NCI-H2227 (cell line): ENCODE data around the gene STXBP6.
"Not testable (repeated sequence)": the region's sequence is repeated elsewhere in the genome, so short reads cannot be mapped to it uniquely, and the experiment has no call there.

Source experiments
- DNase-seq: peaks from one replicate; lab custom pipeline; 2025; ENCODE audit not compliant: unreplicated experiment; lab: John Stamatoyannopoulos, UW

The STXBP6 gene

GRCh38 chr14:24813089-24813815, 236.7 kb downstream of the STXBP6 start:
- DNase-seq, result no peak

- no peak for DNase-seq
Observed at GRCh38 chr14:24809135-24809534, 240.8 kb downstream of the STXBP6 start.

GRCh38 chr14:24808412-24808811, 241.5 kb downstream of the STXBP6 start:
- no peak for DNase-seq

- DNase-seq, result peak; percentile 49
Observed at GRCh38 chr14:24806061-24806678, 243.8 kb downstream of the STXBP6 start.

- DNase-seq, result no peak
Observed at GRCh38 chr14:24804552-24805212, 245.3 kb downstream of the STXBP6 start.

- DNase-seq, result no peak
Observed at GRCh38 chr14:24803933-24804494, 245.9 kb downstream of the STXBP6 start.

- DNase-seq, result not testable (repeated sequence)
Observed at GRCh38 chr14:24803426-24803825, 246.5 kb downstream of the STXBP6 start.

- DNase-seq, result no peak
Observed at GRCh38 chr14:24802236-24802635, 247.7 kb downstream of the STXBP6 start.

GRCh38 chr14:24801024-24801423, 248.9 kb downstream of the STXBP6 start:
- DNase-seq, result no peak

- DNase-seq, result no peak
Observed at GRCh38 chr14:24798911-24799462, 251.0 kb downstream of the STXBP6 start.

GRCh38 chr14:24795406-24795805, 254.5 kb downstream of the STXBP6 start:
- no peak for DNase-seq

- DNase-seq, result no peak
Observed at GRCh38 chr14:24794644-24795305, 255.2 kb downstream of the STXBP6 start.

- DNase-seq, result no peak
Observed at GRCh38 chr14:24790196-24790595, 259.8 kb downstream of the STXBP6 start.

- no peak for DNase-seq
Observed at GRCh38 chr14:24789378-24789884, 260.5 kb downstream of the STXBP6 start.

- no peak for DNase-seq
Observed at GRCh38 chr14:24785698-24786097, 264.2 kb downstream of the STXBP6 start.

GRCh38 chr14:24784981-24785380, 265.0 kb downstream of the STXBP6 start:
- DNase-seq, result no peak

- DNase-seq, result no peak
Observed at GRCh38 chr14:24783791-24784190, 266.2 kb downstream of the STXBP6 start.

GRCh38 chr14:24780281-24780680, 269.7 kb downstream of the STXBP6 start:
- no peak for DNase-seq

GRCh38 chr14:24777678-24778077, 272.3 kb downstream of the STXBP6 start:
- DNase-seq, result no peak

GRCh38 chr14:24775950-24776349, 274.0 kb downstream of the STXBP6 start:
- DNase-seq, result no peak
